Ammon's horn (tissue), 1 donor: Measurements from ENCODE around the gene CMIP.

Source experiments
- DNase-seq: peaks from one replicate; pipeline ENCODE4 v3.0.0-alpha.2; 2016; ENCODE audit warnings: low spot score

Gene CMIP

DNA sequence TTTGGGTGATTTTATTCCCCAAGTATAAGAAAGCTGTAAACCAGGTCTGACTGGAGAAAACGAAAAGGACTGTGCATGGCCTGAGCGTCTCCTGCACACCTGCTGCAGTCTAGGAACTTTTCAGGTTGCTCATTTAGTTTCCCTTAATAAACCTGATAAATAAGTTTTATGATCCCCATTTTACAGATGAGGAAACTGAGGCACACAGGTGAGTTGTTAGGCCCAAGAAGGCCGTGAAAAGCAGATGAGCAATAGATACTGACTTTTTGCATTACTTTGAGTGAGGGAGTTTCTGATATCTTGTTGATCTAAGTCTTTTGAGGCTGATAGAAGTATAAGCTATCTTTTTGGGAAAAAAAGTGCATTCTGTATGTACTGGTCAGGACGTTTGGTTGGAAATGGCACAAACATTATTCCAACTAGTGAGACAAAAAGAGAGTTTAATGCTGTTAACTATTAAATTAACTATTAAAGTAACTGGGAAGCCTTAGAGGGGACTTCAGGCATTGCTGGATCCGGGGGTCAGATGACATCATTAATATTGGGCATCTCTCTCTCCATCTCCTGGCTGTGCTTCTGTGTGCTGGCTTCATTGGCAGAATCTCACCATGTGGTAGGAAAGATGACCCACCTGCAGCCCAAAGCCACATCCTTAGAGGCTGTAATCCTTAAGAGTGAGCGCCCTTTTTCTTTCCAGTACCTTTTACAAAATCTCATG, 163.4 kb downstream of the CMIP start:
- no peak for DNase-seq

DNA sequence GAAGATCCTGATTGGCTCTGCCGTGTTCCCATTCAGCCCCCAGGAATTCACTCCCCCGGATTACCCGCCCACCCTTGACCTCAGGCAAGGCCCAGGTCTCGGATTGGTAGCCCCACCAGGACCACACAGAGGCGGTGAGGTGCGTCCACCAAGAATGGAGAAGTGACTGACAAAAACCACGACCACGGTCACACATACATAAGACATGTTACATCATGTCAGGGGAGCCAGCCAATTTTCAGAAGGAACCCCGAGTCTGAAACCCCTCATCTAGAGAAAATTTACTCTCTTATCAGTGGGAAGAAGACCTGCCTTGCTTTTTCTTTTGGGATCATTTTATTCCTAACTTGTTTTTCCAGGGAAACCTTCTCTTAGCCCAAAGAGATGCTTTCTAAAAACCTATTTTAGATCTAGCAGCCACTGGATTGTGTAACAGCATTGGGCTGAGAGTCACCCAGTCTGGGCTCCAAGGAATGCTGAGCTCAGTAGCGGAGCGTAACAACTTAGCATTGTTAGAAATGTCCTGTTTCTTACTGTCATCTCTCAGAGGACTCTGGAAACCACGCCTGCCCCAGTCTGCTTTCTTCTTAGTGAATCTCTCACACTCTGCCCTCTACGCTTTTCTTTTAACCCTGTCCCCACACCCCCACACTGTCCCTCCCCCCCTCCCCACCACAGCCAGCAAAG, 164.1 kb downstream of the CMIP start:
- DNase-seq, result peak; percentile 35

DNA sequence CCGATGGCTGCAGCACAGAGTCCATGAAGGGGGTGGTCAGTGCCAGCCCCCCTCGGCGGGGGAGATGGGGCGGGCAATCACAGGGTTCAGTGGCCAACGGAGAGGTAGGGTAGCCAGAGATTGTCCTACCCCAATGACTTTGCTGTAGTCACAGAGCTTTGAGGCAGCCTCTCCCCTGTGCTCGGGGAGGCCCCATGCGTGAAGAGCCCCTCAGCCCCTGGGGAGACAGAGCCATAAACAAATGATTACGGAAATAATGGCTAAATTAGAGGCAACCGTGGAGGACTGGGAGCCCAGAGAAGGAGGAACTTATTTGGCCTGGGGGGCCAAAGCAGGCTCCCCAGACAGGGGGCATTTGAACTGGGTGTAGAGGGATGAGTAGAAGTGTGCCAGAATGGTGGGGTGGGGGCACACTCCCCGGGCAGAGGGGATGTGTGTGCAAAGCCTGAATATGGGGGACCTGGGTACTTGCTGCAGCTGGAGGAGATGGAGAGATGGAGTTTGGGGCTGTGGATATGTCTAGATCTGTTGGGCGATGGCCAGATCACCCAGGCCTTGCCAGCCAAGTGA, 164.8 kb downstream of the CMIP start:
- DNase-seq, result no peak

DNA sequence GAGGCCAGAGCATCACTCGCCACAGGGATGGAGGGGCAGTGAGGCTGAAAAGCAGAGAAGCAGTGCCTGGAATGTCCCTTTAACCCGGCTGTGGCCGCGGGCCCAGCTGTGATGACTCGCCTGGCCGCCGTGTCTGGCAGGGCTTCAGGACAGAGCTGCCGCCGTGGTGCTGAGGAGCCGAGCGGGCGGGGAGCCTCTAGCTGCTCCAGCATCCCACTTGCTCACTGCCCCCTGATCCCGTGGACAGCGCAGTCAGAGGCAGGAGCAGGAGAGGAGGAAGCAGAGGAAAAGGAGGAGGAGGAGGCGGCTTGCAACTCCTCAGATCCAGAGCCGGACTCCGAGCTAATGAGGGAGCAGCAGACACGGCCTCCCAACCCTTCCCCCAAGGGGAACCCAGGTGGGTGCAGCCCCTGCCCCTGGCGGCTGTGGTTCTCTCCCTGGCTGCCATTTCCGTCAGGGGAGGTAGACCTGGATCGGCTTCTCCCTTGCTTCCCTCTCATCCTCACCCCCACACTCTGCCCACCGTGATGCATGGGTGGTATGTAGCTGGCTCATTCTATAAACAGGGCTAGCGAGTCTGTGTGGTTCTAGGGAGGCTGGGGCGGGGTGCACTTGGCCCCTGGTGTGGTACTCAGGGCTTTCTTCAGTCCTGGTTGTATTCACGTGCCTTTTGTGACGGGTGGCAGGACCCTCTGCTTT, 165.7 kb downstream of the CMIP start:
- peak; percentile 81 for DNase-seq

DNA sequence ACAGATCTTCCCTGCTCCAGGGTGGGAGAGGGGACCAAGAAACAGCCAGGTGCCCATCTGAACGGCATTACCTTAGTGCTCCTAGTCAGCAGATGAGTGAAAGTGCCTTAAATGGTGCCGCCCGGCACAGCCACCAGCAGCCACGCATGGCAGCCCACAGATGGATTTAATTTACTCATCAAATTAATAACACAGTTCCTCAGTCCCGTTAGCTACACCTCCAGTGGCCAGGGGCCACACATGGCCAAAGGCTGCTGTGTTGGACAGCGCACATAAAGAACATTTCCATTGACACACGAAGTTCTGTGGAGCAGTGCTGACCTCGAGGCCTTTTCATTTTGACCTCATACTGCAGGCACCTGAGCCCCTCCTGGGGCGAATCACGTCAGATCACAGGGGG, 166.3 kb downstream of the CMIP start:
- no peak for DNase-seq

DNA sequence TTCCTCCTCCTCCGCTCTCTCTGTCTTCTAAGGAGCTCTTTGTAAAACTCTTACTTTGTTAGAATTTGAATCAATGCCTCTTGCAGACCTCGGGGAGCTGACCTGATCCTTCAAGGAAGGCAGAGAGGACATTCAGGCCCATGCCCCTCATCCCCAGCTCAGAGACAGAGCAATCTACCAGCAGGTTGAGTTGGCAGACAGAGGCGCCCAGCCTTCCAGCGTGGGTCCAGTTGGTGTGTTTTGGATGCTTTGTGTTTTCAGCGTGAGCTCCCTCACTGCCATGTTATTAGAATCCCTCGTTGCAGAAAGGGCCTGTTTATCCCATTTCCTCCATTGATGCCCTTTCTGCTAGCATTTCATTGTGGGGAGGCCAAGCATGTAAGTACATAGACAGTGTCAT, 167.1 kb downstream of the CMIP start:
- no peak for DNase-seq

DNA sequence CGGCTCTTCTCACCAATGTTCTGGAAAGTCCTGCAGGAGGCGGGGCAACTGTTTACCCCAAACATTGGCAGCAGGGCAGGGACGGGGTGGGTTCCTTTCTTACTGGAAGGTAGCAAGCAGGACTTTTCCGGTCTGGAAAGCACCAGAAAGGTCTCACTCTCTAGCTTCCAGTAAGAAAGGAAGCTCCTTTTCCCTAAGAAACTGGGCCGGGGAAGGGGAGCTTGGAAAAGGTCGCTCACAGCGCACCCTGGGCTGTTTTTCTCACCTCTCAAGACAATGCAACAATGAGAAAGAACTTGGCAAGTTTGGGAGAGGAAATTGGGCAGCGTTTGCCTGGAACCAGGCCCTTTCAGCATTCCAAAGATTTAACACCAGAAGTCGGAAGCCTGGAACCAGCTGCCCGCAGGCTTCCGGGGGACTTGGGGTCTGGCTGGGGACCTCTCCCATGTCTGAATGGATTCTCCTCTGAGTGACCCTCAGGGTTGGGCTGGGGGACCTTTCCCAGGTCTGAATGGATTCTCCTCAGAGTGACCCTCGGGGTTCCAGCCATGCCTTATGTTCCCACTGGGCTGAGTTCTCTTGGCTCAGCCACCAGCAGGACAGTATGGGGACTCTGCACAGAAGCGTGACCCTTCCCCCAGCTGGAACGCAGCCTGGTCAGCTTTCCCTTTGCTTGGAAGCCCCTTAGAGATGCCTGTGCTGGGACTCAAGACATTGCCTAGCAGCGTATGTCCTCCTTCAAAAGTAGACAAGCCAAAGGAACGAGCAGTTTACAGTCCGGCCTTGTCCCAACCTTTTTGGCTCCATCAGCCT, 167.9 kb downstream of the CMIP start:
- DNase-seq, result peak; percentile 60

DNA sequence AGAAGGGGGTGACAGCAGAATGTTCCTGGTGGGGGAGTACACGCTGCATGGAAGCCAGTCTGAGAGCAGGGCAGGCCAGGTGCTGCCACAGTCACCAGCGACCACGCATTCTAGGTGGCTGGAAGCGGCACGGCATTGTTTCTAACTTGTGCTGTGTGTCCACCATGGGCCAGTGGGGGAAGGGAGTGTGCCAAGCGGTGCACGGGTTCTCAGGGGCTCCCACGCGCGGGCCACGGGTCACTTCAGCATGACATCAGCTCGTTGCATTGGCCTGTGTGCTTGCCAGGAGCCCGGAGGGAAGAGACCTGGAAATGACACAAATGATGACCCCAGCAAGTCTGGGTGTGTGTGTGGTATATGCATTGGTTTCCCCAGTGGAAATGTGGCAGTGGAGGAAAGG, 169.6 kb downstream of the CMIP start:
- DNase-seq, result no peak

DNA sequence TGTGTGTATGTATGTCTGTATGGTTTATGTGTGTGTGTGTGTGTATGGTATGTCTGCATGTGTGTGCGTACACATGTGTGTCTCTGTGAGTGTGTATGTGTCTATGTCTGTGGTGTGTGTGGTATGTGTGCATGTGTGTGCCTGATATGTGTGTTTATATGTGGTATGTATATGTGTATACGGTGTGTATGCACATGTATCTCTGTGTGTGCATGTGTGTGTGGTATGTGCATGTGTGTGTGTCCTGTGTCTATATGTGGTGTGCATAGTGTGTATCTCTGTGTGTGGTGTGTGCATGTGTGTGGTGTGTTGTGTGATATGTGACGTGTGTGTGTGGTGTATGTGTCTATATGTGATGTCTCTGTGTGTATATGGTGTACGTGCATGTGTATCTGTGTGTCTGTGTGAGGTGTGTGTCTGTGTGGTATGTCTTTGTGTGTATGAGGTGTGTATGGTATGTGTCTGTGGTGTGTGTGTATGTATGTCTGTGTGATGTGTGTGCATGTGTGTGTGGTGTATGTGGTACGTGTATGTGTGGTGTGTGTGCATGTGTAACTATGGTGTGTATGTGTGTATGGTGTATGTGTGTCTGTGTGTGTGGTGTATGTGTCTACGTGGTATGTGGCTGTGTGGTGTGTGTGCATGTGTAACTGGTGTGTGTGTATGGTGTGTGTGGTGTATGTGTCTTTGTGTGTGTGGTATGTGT, 170.2 kb downstream of the CMIP start:
- DNase-seq, result no peak

DNA sequence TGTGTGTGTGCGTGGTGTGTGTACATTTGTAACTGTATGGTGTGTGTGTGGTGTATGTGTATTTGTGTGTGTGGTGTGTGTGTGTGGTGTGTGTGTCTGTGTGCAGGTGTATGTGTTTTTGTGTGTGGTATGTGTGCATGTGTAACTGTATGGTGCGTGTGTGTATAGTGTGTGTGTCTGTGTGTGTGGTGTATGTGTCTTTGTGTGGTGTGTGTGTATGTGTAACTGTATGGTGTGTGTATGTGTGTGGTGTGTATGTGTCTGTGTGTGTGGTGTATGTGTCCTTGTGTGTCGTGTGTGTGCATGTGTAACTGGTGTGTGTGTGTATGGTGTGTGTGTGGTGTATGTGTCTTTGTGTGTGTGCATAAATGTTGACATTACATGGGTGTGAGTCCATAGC, 170.8 kb downstream of the CMIP start:
- no peak for DNase-seq

DNA sequence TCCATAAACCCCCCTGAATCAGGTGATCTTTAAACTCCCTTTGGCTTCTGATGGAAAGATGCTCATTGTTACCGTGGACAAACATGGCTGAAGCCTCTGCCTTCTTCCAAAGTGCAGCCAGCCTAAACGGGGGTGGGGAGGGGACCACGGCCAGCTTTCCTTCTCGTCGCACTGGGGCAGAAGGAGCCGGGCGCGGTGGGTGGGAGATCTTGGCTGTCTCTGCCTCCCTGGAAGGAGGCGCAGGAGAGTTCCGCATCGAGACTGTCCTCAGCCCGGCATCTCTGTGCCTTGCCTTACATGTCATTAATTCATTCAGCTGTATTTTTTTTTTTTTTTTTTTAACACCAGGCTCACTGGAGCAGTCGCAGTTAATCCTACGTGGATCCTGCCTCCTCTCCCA, 171.2 kb downstream of the CMIP start:
- no peak for DNase-seq

DNA sequence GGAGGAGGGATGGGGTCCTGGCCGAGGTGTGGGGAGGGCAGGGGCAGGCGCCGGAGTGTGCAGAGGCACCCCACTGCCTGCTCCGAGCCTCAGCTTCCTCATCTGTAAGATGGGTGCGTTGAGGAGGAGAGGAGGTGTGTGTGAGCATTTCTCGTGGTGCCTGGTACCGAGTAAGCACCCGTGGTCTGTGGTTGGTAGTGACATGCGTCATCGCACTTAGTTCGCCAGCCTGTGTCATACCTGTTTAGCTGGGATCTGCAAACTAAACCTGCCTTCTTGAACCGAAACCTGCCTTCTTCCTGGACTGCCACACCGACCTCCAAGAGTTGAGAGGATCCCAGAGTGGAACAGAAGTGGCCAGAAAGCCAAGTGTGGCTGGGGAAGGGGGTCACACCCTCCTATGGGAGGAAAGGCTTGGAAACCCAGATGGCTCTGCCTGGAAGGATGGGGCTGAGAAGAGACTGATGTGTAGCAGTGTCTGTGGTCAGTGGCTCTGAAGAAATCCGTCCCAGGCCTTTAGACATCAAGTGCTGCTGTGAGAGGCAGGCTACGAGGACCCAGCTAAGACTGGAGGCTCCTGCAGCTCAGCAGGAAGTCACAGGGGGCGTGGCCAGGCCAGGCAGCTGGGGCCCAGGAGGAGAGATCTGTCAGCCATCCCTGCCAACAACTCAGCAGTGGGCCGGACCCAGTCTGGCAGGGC, 171.9 kb downstream of the CMIP start:
- peak; percentile 78 for DNase-seq

DNA sequence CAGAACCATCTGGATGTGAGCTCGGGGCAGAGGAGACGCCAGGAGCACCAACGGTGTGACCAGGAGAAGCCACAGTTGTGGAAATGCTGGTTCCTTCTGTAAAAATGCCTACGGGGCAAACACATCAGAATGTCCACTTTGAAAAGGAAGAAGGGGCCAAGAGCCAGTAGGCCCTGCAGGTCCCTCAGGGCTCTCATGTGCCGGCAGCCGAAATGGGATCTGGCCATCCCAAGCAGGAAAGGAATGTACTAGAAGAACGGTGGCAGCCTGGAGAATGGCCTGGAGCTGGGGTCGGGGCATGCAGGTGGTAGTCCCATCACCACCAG, 172.4 kb downstream of the CMIP start:
- no peak for DNase-seq

DNA sequence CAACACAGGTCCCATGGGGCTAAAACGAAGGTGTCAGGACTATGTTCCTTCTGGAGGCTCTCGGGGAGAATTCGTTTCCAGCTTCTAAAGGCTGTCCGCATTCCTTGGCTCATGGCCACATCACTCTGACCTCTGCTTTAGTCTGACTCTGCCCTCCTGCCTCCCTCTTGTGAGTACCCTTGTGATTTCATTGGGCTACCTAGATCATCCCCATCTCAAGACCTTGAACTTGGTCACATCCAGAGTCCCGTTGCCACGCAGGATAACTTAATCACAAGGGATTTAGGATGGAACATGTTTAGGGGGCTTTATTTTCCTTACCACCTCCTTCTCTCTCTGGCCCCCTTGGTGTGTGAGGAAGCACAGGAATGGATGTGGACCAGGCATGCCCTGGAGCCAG, 173.6 kb downstream of the CMIP start:
- no peak for DNase-seq

DNA sequence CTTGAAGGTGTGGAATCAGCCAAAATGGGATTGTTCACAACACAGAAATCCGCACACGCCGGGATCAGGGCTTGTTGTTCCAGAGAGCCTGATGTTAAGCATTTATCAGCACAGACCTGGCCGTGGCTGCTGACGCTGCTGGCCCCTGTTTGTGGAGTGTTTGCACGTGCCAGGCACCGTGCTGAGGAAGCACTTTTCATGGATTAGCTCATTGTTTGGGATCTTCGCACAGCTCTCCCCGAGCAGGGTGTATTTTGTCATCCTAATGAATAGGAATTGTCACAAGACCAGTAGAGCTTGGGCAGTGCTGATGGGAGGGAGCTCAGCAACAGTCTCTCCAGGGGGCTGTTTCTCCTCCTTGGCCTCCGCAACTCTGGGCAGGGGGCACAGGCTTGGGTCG, 174.1 kb downstream of the CMIP start:
- DNase-seq, result peak; percentile 77

DNA sequence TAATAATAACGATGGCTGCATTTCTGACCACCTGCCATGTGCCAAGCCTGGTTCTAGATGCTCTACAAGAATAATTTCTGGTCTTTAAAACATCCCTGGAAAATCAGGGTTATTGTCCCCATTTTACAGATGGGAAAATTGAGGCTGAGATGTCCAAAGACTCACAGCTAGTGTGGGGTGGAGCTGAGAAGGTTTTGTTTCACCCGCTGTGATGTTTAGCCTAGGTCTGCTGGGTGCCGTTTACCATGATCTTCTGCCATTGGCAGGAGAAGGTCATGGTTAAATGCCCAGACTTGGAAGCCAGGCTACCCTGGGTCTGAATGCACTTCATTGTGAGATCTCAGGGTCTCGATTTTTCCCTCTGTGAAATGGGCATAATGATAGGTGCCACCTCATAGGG, 175.4 kb downstream of the CMIP start:
- no peak for DNase-seq

DNA sequence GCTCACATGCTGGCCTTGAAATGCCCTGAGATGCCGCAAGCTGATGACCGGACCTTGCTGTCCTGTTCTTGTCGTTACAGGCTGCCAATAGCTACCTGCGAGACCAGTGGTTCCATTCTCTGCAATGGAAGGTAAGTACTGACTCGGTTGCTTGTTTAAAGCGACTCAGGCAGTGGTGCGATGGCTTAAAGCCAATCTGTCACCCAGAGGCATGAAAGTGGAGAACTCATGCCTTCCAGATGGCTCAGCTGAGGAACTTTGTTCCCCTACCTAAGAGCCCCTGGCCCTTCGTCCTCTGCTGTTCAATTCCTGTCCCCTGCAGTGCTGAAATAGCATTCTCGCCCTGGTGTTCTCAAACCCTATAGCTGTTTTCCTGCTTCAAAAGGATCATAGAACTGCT, 176.2 kb downstream of the CMIP start:
- no peak for DNase-seq

DNA sequence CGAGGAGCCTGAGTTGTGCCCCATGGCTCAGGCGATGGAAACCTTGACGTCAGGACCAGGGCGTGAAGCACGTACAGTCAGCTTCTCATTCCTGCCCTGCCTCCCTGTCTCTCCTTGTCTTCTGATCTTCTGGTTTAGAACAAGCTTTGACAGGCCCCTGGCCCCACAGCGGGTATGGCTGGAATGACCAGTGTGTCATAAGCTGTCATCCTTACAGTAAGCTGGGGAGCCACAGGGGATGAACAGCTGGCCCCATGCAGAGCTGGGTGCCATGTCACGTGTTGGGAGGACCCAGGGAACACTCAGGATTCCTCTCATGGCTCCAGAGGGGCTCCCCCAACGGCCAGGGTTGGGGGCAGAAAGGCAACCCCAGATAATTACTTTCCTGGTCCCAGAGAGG, 176.9 kb downstream of the CMIP start:
- DNase-seq, result no peak

DNA sequence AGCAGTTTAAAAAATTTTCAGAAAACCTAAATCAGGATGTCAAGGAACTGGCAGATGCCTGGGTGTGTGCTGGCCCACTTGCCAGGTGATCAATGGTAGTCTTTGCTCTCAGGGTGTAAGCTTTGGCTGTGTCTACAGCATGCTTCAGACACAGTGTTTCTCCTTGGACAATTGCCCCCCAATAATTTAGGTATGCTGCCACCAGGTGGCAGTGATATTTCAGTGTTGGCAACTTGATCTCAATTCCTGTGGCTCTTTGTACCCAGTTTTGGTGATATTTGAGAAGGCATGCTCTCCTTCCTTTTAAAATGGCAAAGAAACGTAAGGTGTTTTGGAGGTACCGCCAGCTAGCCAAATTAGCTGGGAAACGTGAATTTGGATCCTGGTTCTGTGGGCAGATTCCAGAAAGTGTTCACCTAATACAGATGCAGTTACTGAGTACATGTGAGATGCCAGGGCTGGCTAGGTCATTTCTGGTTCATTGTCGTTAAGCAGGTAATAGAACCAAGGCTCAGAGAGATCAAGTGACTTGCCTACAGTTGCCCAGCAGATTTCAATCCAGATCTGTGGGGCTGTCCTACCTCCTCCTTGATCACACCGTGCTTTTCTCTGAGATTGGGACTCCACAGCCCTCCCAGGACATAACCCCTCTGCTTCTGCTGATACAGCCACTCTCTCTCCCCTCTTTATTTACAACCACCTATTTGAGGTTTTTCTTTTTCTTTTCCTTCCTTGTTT, 178.9 kb downstream of the CMIP start:
- DNase-seq, result peak; percentile 64

DNA sequence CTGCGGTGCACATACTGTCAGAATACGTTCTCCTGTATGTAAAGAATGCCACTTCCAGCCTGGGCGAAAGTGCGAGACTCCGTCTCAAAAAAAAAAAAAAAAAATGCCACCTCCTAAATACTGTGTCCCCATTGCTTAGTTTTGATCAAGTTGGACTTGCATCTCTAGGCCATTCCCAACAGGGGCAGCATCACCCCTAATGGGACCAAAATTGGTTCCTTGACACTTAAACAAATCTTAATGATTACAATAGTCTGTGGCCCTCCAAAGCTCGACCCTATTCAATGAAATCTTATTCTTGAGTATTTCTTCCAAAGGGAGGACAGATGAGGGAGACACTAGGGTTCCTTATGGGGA, 179.8 kb downstream of the CMIP start:
- no peak for DNase-seq
